ENCODE measurements around the gene MYO9A.
"Not testable (repeated sequence)": the region's sequence is repeated elsewhere in the genome, so short reads cannot be mapped to it uniquely, and the experiment has no call there.

MYO9A gene

GRCh38 chr15:72060687-72061250 is 57.2 kb downstream of the MYO9A start:
- no peak overlapping the region for H3K27ac ChIP-seq (ENCODE audit: low read length)
- ATAC-seq (ENCODE audit: insufficient read depth, low read depth) (no peak), DNase-seq (no peak)
- peaks cover 2% of the 10 kb centered on the region; the same call in 1 of the 2 replicates for H3K79me2 ChIP-seq (ENCODE audit: insufficient read depth, low read length)
- H3K9me3 ChIP-seq (ENCODE audit: insufficient read depth, low read length, severe bottlenecking) = no peaks in the 10 kb centered on the region
- 0 out of 2 replicates have a peak, but pooled peaks cover 3% of the 10 kb centered on the region for H3K4me1 ChIP-seq (ENCODE audit: insufficient read depth, low read length)
- H2AFZ ChIP-seq (ENCODE audit: low read depth, low read length) = no peak overlapping the region
- no peaks in the 10 kb centered on the region for H4K20me1 ChIP-seq (ENCODE audit: insufficient read depth, low read length)
- H3K36me3 ChIP-seq (ENCODE audit: insufficient read depth, low read length) = no peaks in the 10 kb centered on the region
- TF ChIP-seq EZH2 (IDR thresholded peaks at IDR 0.05; ENCODE audit: borderline replicate concordance, low read depth, low read length, severe bottlenecking) (no peak), CTCF (IDR thresholded peaks at IDR 0.05; ENCODE audit: borderline replicate concordance, extremely low read depth, low read length, poor library complexity, severe bottlenecking) (no peak)
- H3K9ac ChIP-seq (ENCODE audit: low read depth, low read length) = no peak overlapping the region
- no peaks in the 10 kb centered on the region for H3K27me3 ChIP-seq (ENCODE audit: insufficient read depth, low read length, poor library complexity)
- H3K4me2 ChIP-seq (ENCODE audit: insufficient read depth, low read length) = no peak overlapping the region
- no peak overlapping the region for H3K4me3 ChIP-seq (ENCODE audit: low read depth in 1 of 2, low read length in 2 of 2)

- Histone ChIP-seq H3K4me1 (ENCODE audit: insufficient read depth, low read length) (0 out of 2 replicates have a peak, but pooled peaks cover 3% of the 10 kb centered on the region), H3K4me3 (ENCODE audit: low read depth in 1 of 2, low read length in 2 of 2) (no peak overlapping the region), H3K9ac (ENCODE audit: low read depth, low read length) (no peak overlapping the region), H3K36me3 (ENCODE audit: insufficient read depth, low read length) (no peaks in the 10 kb centered on the region), H3K27ac (ENCODE audit: low read length) (no peak overlapping the region), H3K27me3 (ENCODE audit: insufficient read depth, low read length, poor library complexity) (no peaks in the 10 kb centered on the region), H2AFZ (ENCODE audit: low read depth, low read length) (no peak overlapping the region), H3K4me2 (ENCODE audit: insufficient read depth, low read length) (no peak overlapping the region), H3K9me3 (ENCODE audit: insufficient read depth, low read length, severe bottlenecking) (no peaks in the 10 kb centered on the region), H3K79me2 (ENCODE audit: insufficient read depth, low read length) (no peaks in the 10 kb centered on the region; the same call in 1 of the 2 replicates), H4K20me1 (ENCODE audit: insufficient read depth, low read length) (no peaks in the 10 kb centered on the region)
- no peak for ATAC-seq (ENCODE audit: insufficient read depth, low read depth)
- DNase-seq = no peak
- no peak for TF ChIP-seq EZH2 (IDR thresholded peaks at IDR 0.05; ENCODE audit: borderline replicate concordance, low read depth, low read length, severe bottlenecking)
- TF ChIP-seq CTCF (IDR thresholded peaks at IDR 0.05; ENCODE audit: borderline replicate concordance, extremely low read depth, low read length, poor library complexity, severe bottlenecking) = no peak
Observed at GRCh38 chr15:72058585-72058984, 59.4 kb downstream of the MYO9A start.

- no peaks in the 10 kb centered on the region for H3K9me3 ChIP-seq (ENCODE audit: insufficient read depth, low read length, severe bottlenecking)
- no peaks in the 10 kb centered on the region for H3K27me3 ChIP-seq (ENCODE audit: insufficient read depth, low read length, poor library complexity)
- no peak overlapping the region for H3K27ac ChIP-seq (ENCODE audit: low read length)
- DNase-seq = no peak
- no peak overlapping the region for H3K9ac ChIP-seq (ENCODE audit: low read depth, low read length)
- no peaks in the 10 kb centered on the region; the same call in 1 of the 2 replicates for H3K79me2 ChIP-seq (ENCODE audit: insufficient read depth, low read length)
- H3K4me3 ChIP-seq (ENCODE audit: low read depth in 1 of 2, low read length in 2 of 2) = no peak overlapping the region
- no peaks in the 10 kb centered on the region for H4K20me1 ChIP-seq (ENCODE audit: insufficient read depth, low read length)
- TF ChIP-seq EZH2 (IDR thresholded peaks at IDR 0.05; ENCODE audit: borderline replicate concordance, low read depth, low read length, severe bottlenecking) (no peak), CTCF (IDR thresholded peaks at IDR 0.05; ENCODE audit: borderline replicate concordance, extremely low read depth, low read length, poor library complexity, severe bottlenecking) (no peak)
- ATAC-seq (ENCODE audit: insufficient read depth, low read depth) = no peak
- H3K36me3 ChIP-seq (ENCODE audit: insufficient read depth, low read length) = no peaks in the 10 kb centered on the region
- 0 out of 2 replicates have a peak, but pooled peaks cover 3% of the 10 kb centered on the region for H3K4me1 ChIP-seq (ENCODE audit: insufficient read depth, low read length)
- no peak overlapping the region for H3K4me2 ChIP-seq (ENCODE audit: insufficient read depth, low read length)
- H2AFZ ChIP-seq (ENCODE audit: low read depth, low read length) = no peak overlapping the region
Observed at GRCh38 chr15:72057548-72058091, 60.3 kb downstream of the MYO9A start.

- H3K4me3 ChIP-seq (ENCODE audit: low read depth in 1 of 2, low read length in 2 of 2); DNase-seq; H3K36me3 ChIP-seq (ENCODE audit: insufficient read depth, low read length); H3K4me2 ChIP-seq (ENCODE audit: insufficient read depth, low read length); H3K9me3 ChIP-seq (ENCODE audit: insufficient read depth, low read length, severe bottlenecking); H4K20me1 ChIP-seq (ENCODE audit: insufficient read depth, low read length); H3K4me1 ChIP-seq (ENCODE audit: insufficient read depth, low read length); H3K27me3 ChIP-seq (ENCODE audit: insufficient read depth, low read length, poor library complexity); H3K9ac ChIP-seq (ENCODE audit: low read depth, low read length); ATAC-seq (ENCODE audit: insufficient read depth, low read depth); H2AFZ ChIP-seq (ENCODE audit: low read depth, low read length); H3K79me2 ChIP-seq (ENCODE audit: insufficient read depth, low read length); H3K27ac ChIP-seq (ENCODE audit: low read length): not testable (repeated sequence)
Observed at GRCh38 chr15:72056217-72056616, 61.7 kb downstream of the MYO9A start.

GRCh38 chr15:72053297-72053696 is 64.7 kb downstream of the MYO9A start:
- not testable (repeated sequence) for ATAC-seq (ENCODE audit: insufficient read depth, low read depth); H3K4me3 ChIP-seq (ENCODE audit: low read depth in 1 of 2, low read length in 2 of 2); H3K79me2 ChIP-seq (ENCODE audit: insufficient read depth, low read length); H3K27me3 ChIP-seq (ENCODE audit: insufficient read depth, low read length, poor library complexity); H4K20me1 ChIP-seq (ENCODE audit: insufficient read depth, low read length); H2AFZ ChIP-seq (ENCODE audit: low read depth, low read length); H3K27ac ChIP-seq (ENCODE audit: low read length); H3K4me2 ChIP-seq (ENCODE audit: insufficient read depth, low read length); H3K9ac ChIP-seq (ENCODE audit: low read depth, low read length); H3K4me1 ChIP-seq (ENCODE audit: insufficient read depth, low read length); DNase-seq; H3K36me3 ChIP-seq (ENCODE audit: insufficient read depth, low read length); H3K9me3 ChIP-seq (ENCODE audit: insufficient read depth, low read length, severe bottlenecking)
